ENCODE results near the gene PLPP3.

GRCh38 chr1:56591909-56592308 lies 12.5 kb upstream of the PLPP3 start:
- no peak for TF ChIP-seq CTCF (IDR thresholded peaks at IDR 0.05)
- no peak for TF ChIP-seq POLR2A (IDR thresholded peaks at IDR 0.05)

All from right lobe of liver (tissue), 4 donors.